Astrocyte (in vitro differentiated cells and primary cell): ENCODE results near the gene SRL. TPM values are rescaled to one million over a fixed set of nuclear protein-coding genes. Genes with fewer than 3 reads are reported as not detected.

Experiments
- DNase-seq: peaks from one replicate; pipeline ENCODE4 v3.0.0-alpha.2; 2010; ENCODE audit warnings: low read depth
- FAIRE-seq: peaks from 2 replicates; lab custom pipeline; 2011; peaks lifted over from hg19 to GRCh38; lab: Jason Lieb, UNC
- H2AFZ ChIP-seq: 2 replicates; pipeline ENCODE4 v1.6.0; 2012; ENCODE audit warnings: low read depth, low read length, inconsistent platforms
- H3K27ac ChIP-seq: 2 replicates; pipeline ENCODE4 v1.5.1; 2011; ENCODE audit warnings: low read depth, low read length, inconsistent platforms
- H3K27me3 ChIP-seq: 2 replicates; pipeline ENCODE4 v1.6.0; 2011; ENCODE audit warnings: low read length, inconsistent platforms; ENCODE audit not compliant: insufficient read depth
- H3K36me3 ChIP-seq: 2 replicates; pipeline ENCODE4 v1.5.1; 2011; ENCODE audit warnings: low read length, inconsistent platforms; ENCODE audit not compliant: insufficient read depth
- H3K4me1 ChIP-seq: 2 replicates; pipeline ENCODE4 v1.5.1; 2011; ENCODE audit warnings: low read length, inconsistent platforms; ENCODE audit not compliant: insufficient read depth
- H3K4me2 ChIP-seq: 2 replicates; pipeline ENCODE4 v1.6.0; 2012; ENCODE audit warnings: low read length, inconsistent platforms
- H3K4me3 ChIP-seq: 2 replicates; pipeline ENCODE4 v1.5.1; 2011; ENCODE audit warnings: low read depth, mild to moderate bottlenecking, low read length, inconsistent platforms; ENCODE audit not compliant: insufficient read depth
- H3K79me2 ChIP-seq: 2 replicates; pipeline ENCODE4 v1.6.0; 2012; ENCODE audit warnings: mild to moderate bottlenecking, low read length, inconsistent platforms; ENCODE audit not compliant: insufficient read depth
- H3K9ac ChIP-seq: 2 replicates; pipeline ENCODE4 v1.6.0; 2012; ENCODE audit warnings: mild to moderate bottlenecking, low read length, inconsistent platforms
- H3K9me3 ChIP-seq: 2 replicates; pipeline ENCODE4 v1.5.1; 2012; ENCODE audit warnings: low read depth, mild to moderate bottlenecking, low read length, inconsistent platforms; ENCODE audit not compliant: insufficient read depth
- H4K20me1 ChIP-seq: 2 replicates; pipeline ENCODE4 v1.6.0; 2012; ENCODE audit warnings: low read length, inconsistent platforms; ENCODE audit not compliant: insufficient read depth
- H3K27ac Mint-ChIP-seq: one replicate; pipeline ENCODE4 v1.8.0; 2021; ENCODE audit warnings: mild to moderate bottlenecking, mixed read lengths; ENCODE audit not compliant: unreplicated experiment
- H3K27me3 Mint-ChIP-seq: one replicate; pipeline ENCODE4 v1.8.0; 2021; ENCODE audit warnings: low read depth, mixed read lengths; ENCODE audit not compliant: unreplicated experiment
- H3K36me3 Mint-ChIP-seq: one replicate; pipeline ENCODE4 v1.8.0; 2021; ENCODE audit warnings: low read depth, mixed read lengths; ENCODE audit not compliant: unreplicated experiment
- H3K4me1 Mint-ChIP-seq: one replicate; pipeline ENCODE4 v1.8.0; 2021; ENCODE audit warnings: low read depth, mixed read lengths; ENCODE audit not compliant: unreplicated experiment
- H3K4me3 Mint-ChIP-seq: one replicate; pipeline ENCODE4 v1.8.0; 2021; ENCODE audit warnings: mild to moderate bottlenecking, moderate library complexity, mixed read lengths; ENCODE audit not compliant: unreplicated experiment
- H3K9me3 Mint-ChIP-seq: one replicate; pipeline ENCODE4 v1.8.0; 2021; ENCODE audit warnings: mild to moderate bottlenecking, mixed read lengths; ENCODE audit not compliant: unreplicated experiment
- CTCF ChIP-seq: IDR thresholded peaks from 2 replicates; pipeline ENCODE4 v1.5.1; 2011; ENCODE audit warnings: low read depth, mild to moderate bottlenecking, inconsistent platforms, low read length, moderate library complexity; ENCODE audit not compliant: insufficient read depth
- EZH2 ChIP-seq: IDR thresholded peaks from 2 replicates; pipeline ENCODE4 v1.6.1; 2012; ENCODE audit warnings: mild to moderate bottlenecking, low read length, inconsistent platforms; ENCODE audit not compliant: insufficient read depth
- total RNA-seq: library from RNA; stranded (reverse); gene quantifications from 2 replicates; pipeline ENCODE4 v1.2.1, GENCODE V29; 2021

SRL gene
- total RNA-seq, 1 donor from 2014 or later, result not detected

- Histone ChIP-seq H3K9ac (peak overlapping the region; percentile 74), H2AFZ (peak overlapping the region; percentile 87), H3K4me2 (peak overlapping the region; percentile 92), H4K20me1 (no peaks in the 10 kb centered on the region), H3K27ac (peak overlapping the region; percentile 45), H3K79me2 (peaks cover 17% of the 10 kb centered on the region), H3K36me3 (no peaks in the 10 kb centered on the region), H3K4me3 (peak overlapping the region; percentile 61), H3K4me1 (peaks cover 12% of the 10 kb centered on the region), H3K27me3 (no peaks in the 10 kb centered on the region), H3K9me3 (no peaks in the 10 kb centered on the region)
- TF ChIP-seq CTCF, result no peak
- no peak for TF ChIP-seq EZH2
- H3K27me3 Mint-ChIP-seq, result no peaks in the 10 kb centered on the region
- FAIRE-seq (no peak), DNase-seq (no peak)
- peak overlapping the region; percentile 83 for H3K4me3 Mint-ChIP-seq
- no peaks in the 10 kb centered on the region for H3K36me3 Mint-ChIP-seq
- H3K27ac Mint-ChIP-seq, result peak overlapping the region; percentile 55
- no peaks in the 10 kb centered on the region for H3K4me1 Mint-ChIP-seq
- peaks cover 2% of the 10 kb centered on the region for H3K9me3 Mint-ChIP-seq
Observed at GRCh38 chr16:4273858-4274311, 32.0 kb upstream of the SRL start.

- no peaks in the 10 kb centered on the region for H3K36me3 ChIP-seq
- H3K27ac Mint-ChIP-seq, result no peak overlapping the region
- DNase-seq (no peak), FAIRE-seq (no peak)
- H3K4me3 Mint-ChIP-seq, result peak overlapping the region; percentile 87
- no peaks in the 10 kb centered on the region for H3K36me3 Mint-ChIP-seq
- H3K27ac ChIP-seq, result peak overlapping the region; percentile 69
- peaks cover 6% of the 10 kb centered on the region for H4K20me1 ChIP-seq
- H3K79me2 ChIP-seq, result peaks cover 26% of the 10 kb centered on the region
- peak overlapping the region; percentile 92 for H3K4me2 ChIP-seq
- peak overlapping the region; percentile 77 for H3K9ac ChIP-seq
- H3K27me3 ChIP-seq, result no peaks in the 10 kb centered on the region
- H3K4me3 ChIP-seq, result peak overlapping the region; percentile 64
- H3K4me1 ChIP-seq, result peaks cover 12% of the 10 kb centered on the region
- no peak for TF ChIP-seq CTCF
- no peak for TF ChIP-seq EZH2
- no peaks in the 10 kb centered on the region for H3K27me3 Mint-ChIP-seq
- no peaks in the 10 kb centered on the region for H3K4me1 Mint-ChIP-seq
- peaks cover 2% of the 10 kb centered on the region for H3K9me3 Mint-ChIP-seq
- H2AFZ ChIP-seq, result peak overlapping the region; percentile 71
- H3K9me3 ChIP-seq, result no peaks in the 10 kb centered on the region
Observed at GRCh38 chr16:4272114-4272956, 30.5 kb upstream of the SRL start.
